SKM-1 treated with dmso at 0.1 percent for 144 hours (cell line): Measurements from ENCODE around the gene ARHGAP31.
"Not testable (repeated sequence)": the region's sequence is repeated elsewhere in the genome, so short reads cannot be mapped to it uniquely, and the experiment has no call there.

Experiments
- DNase-seq: peaks from one replicate; lab custom pipeline; 2025; ENCODE audit not compliant: unreplicated experiment; lab: John Stamatoyannopoulos, UW

ARHGAP31 gene

GRCh38 chr3:119318876-119319275, 24.7 kb downstream of the ARHGAP31 start:
- DNase-seq, result no peak

- no peak for DNase-seq
Measured at GRCh38 chr3:119319311-119319710, 25.1 kb downstream of the ARHGAP31 start.

GRCh38 chr3:119320785-119321184, 26.6 kb downstream of the ARHGAP31 start:
- not testable (repeated sequence) for DNase-seq

DNA sequence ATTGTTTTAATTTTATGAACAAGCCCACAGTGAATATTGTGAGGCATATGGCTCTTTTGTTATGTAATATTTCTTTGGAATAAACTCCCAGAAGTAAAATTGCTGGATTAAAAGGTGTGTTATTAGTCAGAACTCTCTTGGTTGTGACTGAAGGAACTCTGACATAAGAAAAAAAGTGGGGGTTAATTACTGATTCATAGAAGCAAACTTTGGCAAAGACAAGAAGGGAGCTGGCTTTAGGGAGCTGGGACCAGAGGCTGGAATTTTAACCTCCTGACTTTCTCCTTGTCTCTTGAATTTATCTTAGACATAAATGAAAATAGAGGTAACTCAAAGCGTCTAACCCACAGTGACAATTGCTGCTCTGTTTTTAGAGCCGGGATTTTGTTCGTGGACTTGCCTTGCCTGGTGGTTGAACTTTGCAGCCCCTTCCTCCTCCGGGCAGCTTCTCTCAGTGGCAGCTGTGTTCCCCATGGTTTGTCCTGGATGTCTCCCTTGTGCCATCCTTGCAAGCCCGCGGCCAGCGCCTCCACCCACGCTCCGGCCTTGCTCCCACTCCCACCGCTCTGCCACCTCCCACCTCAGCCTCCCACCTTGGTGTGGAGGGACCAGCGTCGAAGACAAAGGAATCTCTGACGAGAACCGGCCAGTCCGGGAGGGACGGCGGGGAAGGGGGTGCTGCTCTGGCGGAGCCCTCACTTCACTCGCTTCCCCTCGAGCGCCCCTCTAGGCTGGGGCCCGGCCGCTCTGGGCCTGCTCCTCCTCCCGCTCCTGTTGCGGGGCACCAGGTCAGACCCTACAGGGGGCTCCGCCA, 28.0 kb downstream of the ARHGAP31 start:
- DNase-seq, result no peak

- peak; percentile 92 for DNase-seq
Measured at GRCh38 chr3:119322835-119323722, 28.9 kb downstream of the ARHGAP31 start.

DNA sequence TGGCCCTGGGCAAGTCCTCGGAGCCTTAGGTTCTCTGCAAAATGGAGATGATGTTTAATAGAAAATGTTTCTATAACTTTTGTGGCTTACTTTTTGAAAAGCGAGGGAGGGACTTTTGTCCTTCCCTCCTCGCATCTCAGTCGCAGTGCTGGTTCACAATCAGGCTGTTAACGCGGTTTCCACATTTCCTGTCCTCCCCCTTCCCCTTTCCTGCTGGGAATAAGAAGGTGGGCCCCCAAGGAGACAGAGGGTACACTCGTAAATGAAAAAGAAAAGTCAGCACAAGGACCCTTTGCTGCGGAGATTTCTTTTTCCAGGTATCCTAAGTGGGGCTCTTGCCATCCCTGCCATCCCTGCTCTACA, 29.5 kb downstream of the ARHGAP31 start:
- no peak for DNase-seq

DNA sequence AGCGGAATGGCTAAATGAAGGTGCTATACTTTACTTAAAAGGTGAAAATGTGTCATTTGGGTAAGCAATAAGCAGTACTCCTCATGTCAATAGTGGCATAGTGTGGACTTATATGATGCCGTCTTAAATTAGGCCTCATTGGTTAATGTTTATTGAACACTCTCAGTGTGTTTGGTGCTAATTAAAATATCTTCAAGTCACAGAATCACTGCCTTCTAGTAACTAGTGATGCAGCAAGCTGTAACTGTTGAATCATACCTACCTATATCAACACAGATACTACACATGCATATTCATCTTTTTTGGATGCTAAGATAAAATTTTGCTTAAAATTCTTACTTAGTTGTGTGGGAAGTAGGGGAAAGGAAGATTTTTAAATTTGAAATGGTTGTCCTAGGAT, 30.7 kb downstream of the ARHGAP31 start:
- no peak for DNase-seq

DNA sequence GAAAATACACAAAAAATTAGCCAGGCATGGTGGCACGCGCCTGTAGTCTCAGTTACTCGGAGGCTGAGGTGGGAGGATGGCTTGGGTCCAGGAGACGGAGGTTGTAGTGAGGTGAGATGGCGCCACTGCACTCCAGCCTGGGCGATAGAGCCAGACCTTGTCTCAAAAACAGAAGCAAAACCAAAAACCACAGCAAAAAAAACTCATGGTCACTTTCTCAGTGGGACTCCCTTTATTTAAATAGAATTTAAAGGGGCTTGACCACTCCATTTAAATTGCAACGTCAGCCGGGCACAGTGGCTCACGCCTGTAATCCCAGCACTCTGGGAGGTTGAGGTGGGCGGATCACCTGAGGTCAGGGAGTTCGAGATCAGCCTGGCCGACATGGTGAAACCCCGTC, 32.8 kb downstream of the ARHGAP31 start:
- DNase-seq, result no peak

DNA sequence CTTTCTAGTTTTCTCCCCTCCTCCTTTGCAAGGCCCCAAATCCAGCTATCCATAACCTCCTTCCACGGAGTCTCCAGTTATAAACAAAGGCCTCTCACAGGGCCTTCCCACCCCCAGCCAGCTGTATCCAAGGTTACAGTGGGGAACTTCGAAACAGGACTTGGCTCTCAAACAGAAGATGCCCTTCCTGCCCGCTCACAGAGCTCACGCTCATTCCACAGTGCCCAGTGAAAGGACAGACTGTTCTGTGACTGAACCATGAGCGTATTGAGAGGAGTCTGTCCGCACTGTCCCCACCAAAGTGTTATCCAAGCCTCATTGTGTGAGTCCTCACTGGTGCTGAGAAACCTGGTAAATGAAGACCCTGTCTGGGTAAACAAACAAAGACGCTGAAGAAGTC, 35.4 kb downstream of the ARHGAP31 start:
- no peak for DNase-seq

- no peak for DNase-seq
Measured at GRCh38 chr3:119330181-119330580, 36.0 kb downstream of the ARHGAP31 start.

DNA sequence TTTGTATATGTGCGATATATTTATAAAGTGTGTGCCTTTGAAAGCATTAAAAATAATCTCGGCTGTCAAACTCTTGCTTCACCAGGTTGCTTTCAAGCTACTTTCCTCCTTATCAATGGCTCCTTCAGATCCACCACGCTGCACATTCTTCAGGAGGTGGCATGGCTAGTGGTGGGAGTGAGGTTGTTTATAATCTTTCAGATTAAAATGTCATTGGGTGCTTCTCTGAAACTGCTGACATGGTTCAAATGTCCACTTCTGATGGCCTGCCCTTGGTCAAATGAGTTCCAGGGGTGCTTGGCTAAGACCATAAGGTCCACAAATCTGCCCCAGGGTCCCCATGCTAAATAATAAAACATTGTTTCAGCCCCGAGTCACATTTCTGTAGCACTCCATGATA, 36.7 kb downstream of the ARHGAP31 start:
- DNase-seq, result no peak

- no peak for DNase-seq
Measured at GRCh38 chr3:119331661-119332060, 37.5 kb downstream of the ARHGAP31 start.

GRCh38 chr3:119333773-119334509, 39.8 kb downstream of the ARHGAP31 start:
- no peak for DNase-seq

DNA sequence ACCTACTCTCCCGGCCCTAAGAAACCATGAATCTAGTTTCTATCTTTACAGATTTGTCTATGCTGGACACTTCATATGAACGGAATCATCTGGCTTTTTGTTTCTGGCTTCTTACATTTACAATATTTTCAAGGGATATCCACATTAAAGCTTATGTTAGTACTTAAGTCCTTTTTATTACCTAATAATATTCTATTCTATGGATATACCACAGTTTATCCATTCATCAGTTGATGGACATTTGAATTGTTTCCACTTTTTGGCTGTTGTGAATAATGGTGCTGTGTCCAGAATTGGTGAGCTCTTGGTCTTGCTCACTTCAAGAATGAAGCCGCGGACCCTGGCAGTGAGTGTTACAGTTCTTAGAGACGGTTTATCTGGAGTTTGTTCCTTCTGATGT, 42.6 kb downstream of the ARHGAP31 start:
- DNase-seq, result no peak

GRCh38 chr3:119337407-119337806, 43.2 kb downstream of the ARHGAP31 start:
- DNase-seq, result not testable (repeated sequence)

DNA sequence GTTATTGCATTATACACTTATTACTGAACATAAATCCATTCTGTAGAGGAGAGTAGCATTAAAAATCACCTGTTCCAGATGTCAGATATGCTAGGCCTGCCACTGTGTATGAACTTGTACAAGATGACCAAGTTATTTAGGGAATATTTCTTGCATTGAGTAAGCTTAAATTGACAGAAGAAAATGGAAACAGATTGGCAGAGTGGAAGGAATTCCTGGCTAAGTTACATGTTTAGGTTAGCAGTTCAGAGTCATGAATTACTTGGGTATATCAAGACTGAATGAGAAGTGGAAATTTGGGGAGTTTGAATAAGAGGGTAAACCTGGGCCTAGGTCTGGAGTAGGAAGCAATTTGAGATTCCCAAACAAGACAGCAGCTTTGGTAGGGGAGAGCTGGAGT, 44.6 kb downstream of the ARHGAP31 start:
- no peak for DNase-seq

DNA sequence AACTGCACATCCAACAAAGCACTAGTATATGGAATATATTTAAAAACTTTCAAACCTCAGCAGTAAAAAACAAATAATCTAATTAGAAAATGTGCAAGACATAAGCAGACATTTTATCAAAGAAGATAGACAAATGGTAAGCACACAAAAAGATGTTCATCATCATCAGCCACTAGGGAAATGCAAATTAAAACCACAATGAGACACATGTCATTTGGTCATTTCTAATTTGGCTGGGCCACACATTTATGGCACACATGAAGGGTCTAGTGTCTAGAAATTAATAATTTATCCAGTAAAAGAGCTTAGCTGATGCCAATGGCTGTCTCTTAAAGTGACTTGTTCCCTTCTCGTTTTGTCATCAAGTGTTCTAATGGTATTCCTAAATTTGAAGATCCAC, 45.8 kb downstream of the ARHGAP31 start:
- DNase-seq, result no peak

GRCh38 chr3:119340446-119340845, 46.3 kb downstream of the ARHGAP31 start:
- DNase-seq, result no peak

GRCh38 chr3:119342176-119342575, 48.0 kb downstream of the ARHGAP31 start:
- no peak for DNase-seq

GRCh38 chr3:119343719-119344118, 49.5 kb downstream of the ARHGAP31 start:
- DNase-seq, result peak; percentile 34

DNA sequence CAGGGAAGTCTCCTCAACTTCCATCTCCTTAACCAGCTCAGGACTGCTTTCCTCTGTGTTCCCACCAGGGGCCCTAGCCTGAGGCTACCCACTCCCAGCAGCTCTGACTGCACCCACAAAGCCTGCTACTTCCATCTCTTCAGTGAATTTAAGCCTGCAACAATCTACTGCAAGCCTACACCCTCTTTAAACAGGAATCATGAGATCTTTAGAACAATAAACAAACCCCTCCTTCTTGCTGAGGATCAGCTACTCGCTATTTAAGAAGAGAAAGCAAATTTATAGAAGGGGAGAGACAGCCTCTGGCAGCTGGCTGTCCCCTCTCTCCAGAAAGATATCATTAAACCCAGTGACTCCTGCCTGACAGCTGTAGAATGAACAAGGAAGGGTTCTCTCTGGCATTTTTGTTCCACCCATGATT, 51.9 kb downstream of the ARHGAP31 start:
- DNase-seq, result no peak
